Measurements from ENCODE around the gene INPPL1. TPM values are rescaled to one million over a fixed set of nuclear protein-coding genes. Genes with fewer than 3 reads are reported as not detected.
"Not testable (repeated sequence)": the region's sequence is repeated elsewhere in the genome, so short reads cannot be mapped to it uniquely, and the experiment has no call there.

The INPPL1 gene
- total and polyA plus RNA-seq, 2 donors (not counting 1 experiment from before 2014, with no cell fraction given) = 205 to 208 TPM

DNA sequence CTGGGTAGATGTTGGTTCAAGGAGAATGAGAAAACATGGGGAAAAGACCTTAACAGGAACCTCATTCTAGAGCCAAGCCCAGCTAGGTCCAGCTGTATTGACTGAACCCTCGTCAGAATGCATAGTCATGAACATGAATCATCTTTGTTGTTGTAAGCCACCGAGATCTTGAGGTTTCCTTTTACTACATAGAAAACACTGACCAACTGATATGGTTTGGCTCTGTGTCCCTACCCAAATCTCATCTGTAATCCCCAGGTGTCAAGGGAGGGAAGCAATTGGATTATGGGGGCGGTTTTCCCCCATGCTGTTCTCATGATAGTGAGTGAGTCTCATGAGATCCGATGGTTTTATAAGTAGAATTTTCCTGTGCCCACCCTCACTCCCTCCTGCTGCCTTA is 38.8 kb downstream of the INPPL1 start:
- ATAC-seq (ENCODE audit: low read depth) (no peak), DNase-seq (no peak)
- no peak for TF ChIP-seq EZH2 (IDR thresholded peaks at IDR 0.05; ENCODE audit: borderline replicate concordance, insufficient read depth, low read depth, low read length, poor library complexity, severe bottlenecking)
- TF ChIP-seq, protein P1, sequence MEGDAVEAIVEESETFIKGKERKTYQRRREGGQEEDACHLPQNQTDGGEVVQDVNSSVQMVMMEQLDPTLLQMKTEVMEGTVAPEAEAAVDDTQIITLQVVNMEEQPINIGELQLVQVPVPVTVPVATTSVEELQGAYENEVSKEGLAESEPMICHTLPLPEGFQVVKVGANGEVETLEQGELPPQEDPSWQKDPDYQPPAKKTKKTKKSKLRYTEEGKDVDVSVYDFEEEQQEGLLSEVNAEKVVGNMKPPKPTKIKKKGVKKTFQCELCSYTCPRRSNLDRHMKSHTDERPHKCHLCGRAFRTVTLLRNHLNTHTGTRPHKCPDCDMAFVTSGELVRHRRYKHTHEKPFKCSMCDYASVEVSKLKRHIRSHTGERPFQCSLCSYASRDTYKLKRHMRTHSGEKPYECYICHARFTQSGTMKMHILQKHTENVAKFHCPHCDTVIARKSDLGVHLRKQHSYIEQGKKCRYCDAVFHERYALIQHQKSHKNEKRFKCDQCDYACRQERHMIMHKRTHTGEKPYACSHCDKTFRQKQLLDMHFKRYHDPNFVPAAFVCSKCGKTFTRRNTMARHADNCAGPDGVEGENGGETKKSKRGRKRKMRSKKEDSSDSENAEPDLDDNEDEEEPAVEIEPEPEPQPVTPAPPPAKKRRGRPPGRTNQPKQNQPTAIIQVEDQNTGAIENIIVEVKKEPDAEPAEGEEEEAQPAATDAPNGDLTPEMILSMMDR (IDR thresholded peaks at IDR 0.05) = no peak
- Mint-ChIP-seq H3K27me3 (peaks cover 48% of the 10 kb centered on the region), H3K4me1 (no peaks in the 10 kb centered on the region), H3K9me3 (ENCODE audit: insufficient read depth) (no peaks in the 10 kb centered on the region), H3K27ac (no peak overlapping the region), H3K4me3 (no peak overlapping the region)
- Histone ChIP-seq H3K4me1 (ENCODE audit: control insufficient read depth in 2 of 2, insufficient read depth in 2 of 2, low read length in 2 of 2) (no peaks in the 10 kb centered on the region), H3K9me3 (ENCODE audit: control extremely low read depth in 1 of 3, control insufficient read depth in 2 of 3, insufficient read depth in 1 of 3, low read length in 2 of 3) (no peaks in the 10 kb centered on the region), H3K4me2 (replicated peaks; ENCODE audit: low read depth, low read length, poor library complexity, severe bottlenecking) (no peak overlapping the region), H3K27me3 (replicated peaks in 1 of 4; ENCODE audit: control extremely low read depth in 1 of 4, control insufficient read depth in 3 of 4, insufficient read depth in 4 of 4, low read length in 3 of 4) (peaks cover 0 to 7% (median 3%) of the 10 kb centered on the region in 4 experiments), H2AFZ (ENCODE audit: insufficient read depth, low read depth, low read length, poor library complexity, severe bottlenecking) (no peak overlapping the region), H3K4me3 (ENCODE audit: control extremely low read depth in 1 of 5, extremely low read depth in 1 of 5, insufficient read depth in 1 of 5, low read depth in 2 of 5, low read length in 4 of 5) (no peak overlapping the region), H3K36me3 (replicated peaks in 1 of 2; ENCODE audit: control extremely low read depth in 1 of 2, control insufficient read depth in 1 of 2, extremely low read depth in 1 of 2, insufficient read depth in 2 of 2, low read length in 1 of 2) (no peaks in the 10 kb centered on the region), H3K27ac (ENCODE audit: low read length in 2 of 2) (no peak overlapping the region), H4K20me1 (ENCODE audit: control insufficient read depth, insufficient read depth, low read length, poor library complexity, severe bottlenecking) (no peaks in the 10 kb centered on the region), H3K9ac (ENCODE audit: low read length) (no peak overlapping the region), H3K79me2 (ENCODE audit: control insufficient read depth, insufficient read depth, low read length) (no peaks in the 10 kb centered on the region)
- 10% methylated on average over 2 of the region's 4 CpGs for WGBS (ENCODE audit: insufficient coverage)
- CTCF ChIA-PET = no interaction called here
- intact Hi-C loops (cut with micrococcal nuclease) = no loop called here
- POLR2A ChIA-PET = no interaction called here

DNA sequence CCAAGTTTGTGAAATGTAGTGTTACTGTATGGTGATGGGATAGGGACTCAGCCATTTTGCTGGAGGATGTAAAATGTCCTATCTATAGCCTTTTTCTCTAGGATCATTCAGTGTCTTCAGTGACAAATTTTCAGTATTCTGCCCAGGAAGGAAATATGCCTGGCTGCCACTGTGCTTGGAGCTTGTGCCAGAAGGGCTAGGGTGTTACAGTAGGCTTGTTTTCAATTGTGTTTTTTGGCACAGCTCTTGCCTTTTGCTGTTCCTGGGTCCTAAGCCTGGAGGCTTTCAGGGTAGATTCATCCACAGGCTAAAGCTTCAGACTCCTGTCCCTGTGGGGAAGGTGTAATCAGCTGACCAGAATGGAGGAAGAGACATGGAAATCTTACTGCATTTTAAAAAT is 41.4 kb downstream of the INPPL1 start:
- no peak for DNase-seq
- TF ChIP-seq, protein P1 (IDR thresholded peaks at IDR 0.05) = no peak
- no peak for TF ChIP-seq EZH2 (IDR thresholded peaks at IDR 0.05; ENCODE audit: borderline replicate concordance, insufficient read depth, low read depth, low read length, poor library complexity, severe bottlenecking)
- intact Hi-C loops (cut with micrococcal nuclease) = no loop called here
- peaks cover 0 to 6% (median 2%) of the 10 kb centered on the region in 4 experiments for H3K27me3 ChIP-seq (replicated peaks in 1 of 4; ENCODE audit: control extremely low read depth in 1 of 4, control insufficient read depth in 3 of 4, insufficient read depth in 4 of 4, low read length in 3 of 4)
- CTCF ChIA-PET = no interaction called here
- H3K4me3 Mint-ChIP-seq = no peak overlapping the region
- H4K20me1 ChIP-seq (ENCODE audit: control insufficient read depth, insufficient read depth, low read length, poor library complexity, severe bottlenecking) = no peaks in the 10 kb centered on the region
- H2AFZ ChIP-seq (ENCODE audit: insufficient read depth, low read depth, low read length, poor library complexity, severe bottlenecking) = no peak overlapping the region
- no peak overlapping the region for H3K27ac ChIP-seq (ENCODE audit: low read length in 2 of 2)
- no peaks in the 10 kb centered on the region for H3K9me3 ChIP-seq (ENCODE audit: control extremely low read depth in 1 of 3, control insufficient read depth in 2 of 3, insufficient read depth in 1 of 3, low read length in 2 of 3)
- H3K79me2 ChIP-seq (ENCODE audit: control insufficient read depth, insufficient read depth, low read length) = no peaks in the 10 kb centered on the region
- no peak for ATAC-seq (ENCODE audit: low read depth)
- H3K4me3 ChIP-seq (ENCODE audit: control extremely low read depth in 1 of 5, extremely low read depth in 1 of 5, insufficient read depth in 1 of 5, low read depth in 2 of 5, low read length in 4 of 5) = no peak overlapping the region
- no peaks in the 10 kb centered on the region for H3K36me3 ChIP-seq (replicated peaks in 1 of 2; ENCODE audit: control extremely low read depth in 1 of 2, control insufficient read depth in 1 of 2, extremely low read depth in 1 of 2, insufficient read depth in 2 of 2, low read length in 1 of 2)
- POLR2A ChIA-PET = no interaction called here
- H3K4me2 ChIP-seq (replicated peaks; ENCODE audit: low read depth, low read length, poor library complexity, severe bottlenecking) = no peak overlapping the region
- no peaks in the 10 kb centered on the region for H3K9me3 Mint-ChIP-seq (ENCODE audit: insufficient read depth)
- H3K9ac ChIP-seq (ENCODE audit: low read length) = no peak overlapping the region
- no peak overlapping the region for H3K27ac Mint-ChIP-seq
- peaks cover 48% of the 10 kb centered on the region for H3K27me3 Mint-ChIP-seq
- peaks cover 2% of the 10 kb centered on the region for H3K4me1 Mint-ChIP-seq
- no peaks in the 10 kb centered on the region for H3K4me1 ChIP-seq (ENCODE audit: control insufficient read depth in 2 of 2, insufficient read depth in 2 of 2, low read length in 2 of 2)

- H2AFZ ChIP-seq (ENCODE audit: insufficient read depth, low read depth, low read length, poor library complexity, severe bottlenecking); DNase-seq; H3K9ac ChIP-seq (ENCODE audit: low read length); H3K4me3 Mint-ChIP-seq; H4K20me1 ChIP-seq (ENCODE audit: control insufficient read depth, insufficient read depth, low read length, poor library complexity, severe bottlenecking); H3K27ac ChIP-seq (ENCODE audit: low read length in 2 of 2); ATAC-seq (ENCODE audit: low read depth); H3K4me3 ChIP-seq (ENCODE audit: control extremely low read depth in 1 of 5, extremely low read depth in 1 of 5, insufficient read depth in 1 of 5, low read depth in 2 of 5, low read length in 4 of 5); H3K27ac Mint-ChIP-seq; H3K27me3 ChIP-seq (replicated peaks in 1 of 4; ENCODE audit: control extremely low read depth in 1 of 4, control insufficient read depth in 3 of 4, insufficient read depth in 4 of 4, low read length in 3 of 4); H3K36me3 ChIP-seq (replicated peaks in 1 of 2; ENCODE audit: control extremely low read depth in 1 of 2, control insufficient read depth in 1 of 2, extremely low read depth in 1 of 2, insufficient read depth in 2 of 2, low read length in 1 of 2); intact Hi-C loops (cut with micrococcal nuclease); H3K4me1 Mint-ChIP-seq; POLR2A ChIA-PET; H3K9me3 ChIP-seq (ENCODE audit: control extremely low read depth in 1 of 3, control insufficient read depth in 2 of 3, insufficient read depth in 1 of 3, low read length in 2 of 3); H3K4me2 ChIP-seq (replicated peaks; ENCODE audit: low read depth, low read length, poor library complexity, severe bottlenecking); H3K9me3 Mint-ChIP-seq (ENCODE audit: insufficient read depth); H3K79me2 ChIP-seq (ENCODE audit: control insufficient read depth, insufficient read depth, low read length); H3K4me1 ChIP-seq (ENCODE audit: control insufficient read depth in 2 of 2, insufficient read depth in 2 of 2, low read length in 2 of 2): not testable (repeated sequence)
- 100% methylated on average over 2 of the region's 5 CpGs for WGBS (ENCODE audit: insufficient coverage)
- peaks cover 53% of the 10 kb centered on the region for H3K27me3 Mint-ChIP-seq
- CTCF ChIA-PET = interaction anchor here (0.7 to 1.2 kb wide), 5 partner anchors 15 to 163 kb away, joined by 3 to 4 read pairs (median 3); no protein-coding TSS in a partner anchor
These were observed 42.4 kb downstream of the INPPL1 start for GRCh38 chr11:72266960-72267359.
